Right lobe of liver (tissue), 6 donors: Measurements from ENCODE around the gene MCC. TPM values are rescaled to one million over a fixed set of nuclear protein-coding genes. Genes with fewer than 3 reads are reported as not detected.

Experiments
- ATAC-seq, 4 donors: fragments of 200-7000 bp; cut with Tn5 transposase; one replicate each; pipeline ENCODE4 v1.9.1; 2020; ENCODE audit warnings: mild to moderate bottlenecking in 4 of 4, moderate library complexity in 4 of 4
- DNase-seq, 3 donors: peaks; one replicate each; pipeline ENCODE4 v3.0.0-alpha.2; 2020
- H3K27ac ChIP-seq, 3 donors: fragments of 200-600 bp; one replicate each; pipeline ENCODE4 v1.8.0; 2022
- H3K27me3 ChIP-seq, 2 donors: fragments of 200-600 bp; one replicate each; pipeline ENCODE4 v1.8.0; 2022
- H3K36me3 ChIP-seq, 4 donors: fragments of 200-600 bp; sonication (generic) in 1 of 4; one replicate each; pipeline versions ENCODE4 v1.5.1 to v1.8.0; 2017 to 2022; ENCODE audit warnings: control low read depth in 1 of 4
- H3K4me1 ChIP-seq, 4 donors: fragments of 200-600 bp; sonication (generic) in 1 of 4; one replicate each; pipeline versions ENCODE4 v1.5.1 to v1.8.0; 2017 to 2022; ENCODE audit warnings: control low read depth in 1 of 4
- H3K4me3 ChIP-seq, 3 donors: fragments of 200-600 bp; one replicate each; pipeline ENCODE4 v1.8.0; 2022
- H3K9me3 ChIP-seq, 4 donors: fragments of 200-600 bp; sonication (generic) in 1 of 4; one replicate each; pipeline versions ENCODE4 v1.5.1 to v1.8.0; 2017 to 2022; ENCODE audit warnings: control low read depth in 1 of 4
- CTCF ChIP-seq, 4 donors: fragments of 200-600 bp in 3 of 4; fragments of 450-650 bp in 1 of 4; IDR thresholded peaks; one replicate each; pipeline versions ENCODE4 v1.5.1 to v1.8.0; 2016 to 2022; ENCODE audit warnings: antibody characterized with exemption in 4 of 4, mild to moderate bottlenecking in 2 of 4
- POLR2A ChIP-seq: fragments of 450-650 bp; IDR thresholded peaks from one replicate; pipeline ENCODE4 v1.6.1; 2017; ENCODE audit warnings: antibody characterized with exemption, mild to moderate bottlenecking
- WGBS: methylation state at CpG from one replicate; pipeline ENCODE4 v1.1.6; 2018; ENCODE audit warnings: low coverage, low lambda C conversion rate; ENCODE audit not compliant: insufficient coverage; ENCODE audit errors: missing lambda C conversion rate; 5-methylcytosine and 5-hydroxymethylcytosine counted together
- intact Hi-C, 2 donors: fragments of 100-400 bp; cut with DNase I; formaldehyde crosslinking; loops; one replicate each; pipeline versions ENCODE4 v1.11.2 to v1.14.1; 2022
- total RNA-seq, 6 experiments: library from RNA; depleted of rRNA in 2 of 6; stranded (reverse); fragments of >200 nt in 2 of 6; fragmentation: NEBNext Ultra II Directional in 3 of 6; extraction: Animal tissue kit (Norgen Biotek cat#: 25700) in 3 of 6; gene quantifications; one replicate each; pipeline versions ENCODE4 v1.1.0 to v1.2.4, GENCODE V29; 2016 to 2023
- donor health status: DM: no; HTN: yes; CAD: no.
- donor health status: DM: no; HTN: no; CAD: no.
- donor health status: DM: no; HTN: no; CAD: no.
- donor health status: DM: no; HTN: yes; CAD: no.
- donor health status: DM: no; HTN: yes; CAD: no.

MCC gene
- total RNA-seq, 6 experiments from 2014 or later = 23.1 to 35.2 (median 26.1) TPM

DNA sequence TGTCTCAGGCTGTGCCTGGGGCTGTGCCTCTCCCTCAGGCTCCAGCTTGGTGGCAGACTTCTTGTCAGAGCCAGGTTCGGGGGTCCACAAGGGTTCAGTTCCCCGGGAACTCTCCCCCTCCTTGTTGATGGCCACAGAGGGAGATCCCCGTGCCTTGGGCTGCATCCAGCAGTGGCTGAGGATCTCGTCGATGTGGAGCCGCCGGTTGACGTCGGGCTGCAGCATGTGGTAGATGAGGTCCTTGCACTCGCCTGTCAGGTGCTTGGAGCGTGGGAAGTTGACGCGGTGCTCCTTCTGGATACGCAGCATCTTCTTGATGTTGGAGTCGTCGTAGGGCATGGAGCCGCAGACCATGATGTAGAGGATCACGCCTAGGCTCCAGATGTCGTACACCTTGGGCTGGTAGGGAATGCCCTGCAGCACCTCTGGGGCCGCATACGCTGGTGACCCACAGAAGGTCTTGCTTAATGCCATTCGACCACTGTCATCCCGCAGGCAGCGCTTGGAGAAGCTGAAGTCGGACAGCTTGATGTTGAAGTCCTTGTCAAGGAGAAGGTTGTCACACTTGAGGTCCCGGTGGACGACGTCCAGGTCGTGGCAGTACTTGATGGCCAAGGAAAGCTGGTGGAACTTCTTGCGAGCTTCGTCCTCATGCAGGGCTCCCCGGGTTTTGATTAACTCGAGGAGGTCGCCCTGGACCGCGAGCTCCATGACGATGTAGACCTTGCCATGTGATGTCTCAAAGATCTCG lies 54.2 kb downstream of the MCC start:
- Histone ChIP-seq H3K4me3 (no peak overlapping the region), H3K9me3 (no peaks in the 10 kb centered on the region), H3K27me3 (no peaks in the 10 kb centered on the region), H3K4me1 (no peaks in the 10 kb centered on the region), H3K27ac (no peak overlapping the region), H3K36me3 (no peaks in the 10 kb centered on the region)
- TF ChIP-seq POLR2A = no peak
- no peak for TF ChIP-seq CTCF (IDR thresholded peaks at IDR 0.05)
- ATAC-seq = no peak
- DNase-seq = peak in 1 of 3 donors; percentile 43
- 88% methylated on average over 7 of the region's 38 CpGs for whole genome bisulfite sequencing
- intact Hi-C loops = no loop called here

GRCh38 chr5:113433071-113433470 lies 55.2 kb downstream of the MCC start:
- Histone ChIP-seq H3K4me1 (no peaks in the 10 kb centered on the region), H3K9me3 (no peaks in the 10 kb centered on the region), H3K4me3 (no peak overlapping the region), H3K27me3 (no peaks in the 10 kb centered on the region), H3K27ac (no peak overlapping the region), H3K36me3 (no peaks in the 10 kb centered on the region)
- no peak for TF ChIP-seq POLR2A
- TF ChIP-seq CTCF (IDR thresholded peaks at IDR 0.05) = no peak
- ATAC-seq (no peak), DNase-seq (peak in 1 of 3 donors; percentile 49)
- 93% methylated on average over 5 of the region's 21 CpGs for WGBS
- intact Hi-C loops = no loop called here

GRCh38 chr5:113427871-113428574 lies 60.2 kb downstream of the MCC start:
- intact Hi-C loops = no loop called here
- 62% methylated on average over 3 of the region's 3 CpGs for WGBS
- no peaks in the 10 kb centered on the region for H3K9me3 ChIP-seq
- DNase-seq = no peak
- no peaks in the 10 kb centered on the region for H3K4me1 ChIP-seq
- no peak for TF ChIP-seq CTCF (IDR thresholded peaks at IDR 0.05)
- TF ChIP-seq POLR2A = no peak
- ATAC-seq = no peak
- H3K36me3 ChIP-seq = no peaks in the 10 kb centered on the region
- no peaks in the 10 kb centered on the region for H3K27me3 ChIP-seq
- H3K27ac ChIP-seq = no peak overlapping the region
- no peak overlapping the region for H3K4me3 ChIP-seq

- H3K27me3 ChIP-seq = no peaks in the 10 kb centered on the region
- no peak overlapping the region for H3K4me3 ChIP-seq
- ATAC-seq = no peak
- H3K9me3 ChIP-seq = no peaks in the 10 kb centered on the region
- no peak for DNase-seq
- no peaks in the 10 kb centered on the region for H3K36me3 ChIP-seq
- no peak overlapping the region for H3K27ac ChIP-seq
- intact Hi-C loops = no loop called here
- H3K4me1 ChIP-seq = peaks cover 0 to 3% (median 0%) of the 10 kb centered on the region in 4 donors
- WGBS = 93% methylated on average over 3 of the region's 3 CpGs
- TF ChIP-seq CTCF (IDR thresholded peaks at IDR 0.05) = no peak
- no peak for TF ChIP-seq POLR2A
Observed at GRCh38 chr5:113425909-113426308, 62.3 kb downstream of the MCC start.
